PFSK-1 (cell line): Measurements from ENCODE around the gene NIPA2.

Experiments used
- FOXP2 ChIP-seq: optimal IDR thresholded peaks from 2 replicates; pipeline ENCODE3; 2011; ENCODE audit warnings: borderline replicate concordance, control low read depth, inconsistent platforms; ENCODE audit not compliant: insufficient read depth; ENCODE audit errors: extremely low read length, extremely low read depth
- POLR2AphosphoS5 ChIP-seq: IDR thresholded peaks from 2 replicates; pipeline ENCODE4 v1.6.1; 2012; ENCODE audit warnings: low read depth, mild to moderate bottlenecking, control low read depth, low read length, moderate library complexity
- SIN3A ChIP-seq: IDR thresholded peaks from 2 replicates; pipeline ENCODE4 v1.6.1; 2012; ENCODE audit warnings: mild to moderate bottlenecking, low read length, moderate library complexity, borderline replicate concordance; ENCODE audit not compliant: insufficient read depth
- TAF1 ChIP-seq: IDR thresholded peaks from 2 replicates; pipeline ENCODE4 v1.6.1; 2012; ENCODE audit warnings: low read length, control low read depth, borderline replicate concordance; ENCODE audit not compliant: insufficient read depth
- TF ChIP-seq, protein P1 (sequence below), 2 experiments: IDR thresholded peaks; 2 replicates each; pipeline versions ENCODE4 v1.6.1 to v1.8.0; 2011 to 2012; ENCODE audit warnings: low read depth in 2 of 2, low read length in 2 of 2, control low read depth in 1 of 2, inconsistent platforms in 1 of 2, mild to moderate bottlenecking in 1 of 2, moderate library complexity in 1 of 2; ENCODE audit not compliant: insufficient read depth in 1 of 2

The NIPA2 gene

DNA sequence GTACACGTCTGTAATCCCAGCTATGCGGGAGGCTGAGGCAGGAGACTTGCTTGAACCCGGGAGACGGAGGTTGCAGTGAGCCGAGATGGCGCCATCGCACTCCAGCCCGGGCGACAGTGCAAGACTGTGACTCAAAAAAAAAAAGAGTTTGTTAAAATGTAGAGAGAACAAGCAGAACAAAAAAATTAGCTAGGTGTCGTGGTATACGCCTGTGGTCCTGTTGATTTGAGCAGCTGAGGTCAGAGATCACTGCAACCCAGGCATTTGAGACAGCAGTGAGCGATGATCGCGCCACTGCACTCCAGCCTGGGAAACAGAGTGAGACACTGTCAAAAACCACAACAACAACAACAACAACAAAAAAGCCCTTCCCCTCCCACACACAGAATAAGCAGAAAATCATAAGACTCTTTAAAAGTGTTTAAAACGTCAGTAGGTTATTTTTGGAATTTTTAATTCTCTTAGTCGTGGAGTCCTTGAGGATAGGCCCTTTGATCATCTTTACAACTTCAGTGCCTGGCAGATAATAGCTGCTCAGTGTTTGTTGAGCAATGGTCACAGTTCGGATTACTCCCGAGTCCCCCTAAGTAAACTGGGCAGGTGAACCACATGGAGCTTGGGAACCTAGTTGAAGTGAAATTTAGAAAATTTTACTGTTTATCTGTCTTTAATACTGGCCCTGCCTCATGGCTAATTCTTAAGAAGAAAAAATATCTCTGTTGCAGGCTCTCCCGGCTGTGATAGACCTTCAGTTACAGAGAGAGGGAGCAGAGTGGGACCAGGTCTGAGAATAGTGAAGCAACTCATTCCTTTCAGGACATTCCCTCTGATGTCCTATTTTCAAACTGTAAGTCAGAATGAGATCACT, 6.2 kb downstream of the NIPA2 start:
- TF ChIP-seq SIN3A (no peak), FOXP2 (no peak), TAF1 (no peak), POLR2AphosphoS5 (no peak)
- TF ChIP-seq, protein P1, sequence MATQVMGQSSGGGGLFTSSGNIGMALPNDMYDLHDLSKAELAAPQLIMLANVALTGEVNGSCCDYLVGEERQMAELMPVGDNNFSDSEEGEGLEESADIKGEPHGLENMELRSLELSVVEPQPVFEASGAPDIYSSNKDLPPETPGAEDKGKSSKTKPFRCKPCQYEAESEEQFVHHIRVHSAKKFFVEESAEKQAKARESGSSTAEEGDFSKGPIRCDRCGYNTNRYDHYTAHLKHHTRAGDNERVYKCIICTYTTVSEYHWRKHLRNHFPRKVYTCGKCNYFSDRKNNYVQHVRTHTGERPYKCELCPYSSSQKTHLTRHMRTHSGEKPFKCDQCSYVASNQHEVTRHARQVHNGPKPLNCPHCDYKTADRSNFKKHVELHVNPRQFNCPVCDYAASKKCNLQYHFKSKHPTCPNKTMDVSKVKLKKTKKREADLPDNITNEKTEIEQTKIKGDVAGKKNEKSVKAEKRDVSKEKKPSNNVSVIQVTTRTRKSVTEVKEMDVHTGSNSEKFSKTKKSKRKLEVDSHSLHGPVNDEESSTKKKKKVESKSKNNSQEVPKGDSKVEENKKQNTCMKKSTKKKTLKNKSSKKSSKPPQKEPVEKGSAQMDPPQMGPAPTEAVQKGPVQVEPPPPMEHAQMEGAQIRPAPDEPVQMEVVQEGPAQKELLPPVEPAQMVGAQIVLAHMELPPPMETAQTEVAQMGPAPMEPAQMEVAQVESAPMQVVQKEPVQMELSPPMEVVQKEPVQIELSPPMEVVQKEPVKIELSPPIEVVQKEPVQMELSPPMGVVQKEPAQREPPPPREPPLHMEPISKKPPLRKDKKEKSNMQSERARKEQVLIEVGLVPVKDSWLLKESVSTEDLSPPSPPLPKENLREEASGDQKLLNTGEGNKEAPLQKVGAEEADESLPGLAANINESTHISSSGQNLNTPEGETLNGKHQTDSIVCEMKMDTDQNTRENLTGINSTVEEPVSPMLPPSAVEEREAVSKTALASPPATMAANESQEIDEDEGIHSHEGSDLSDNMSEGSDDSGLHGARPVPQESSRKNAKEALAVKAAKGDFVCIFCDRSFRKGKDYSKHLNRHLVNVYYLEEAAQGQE (IDR thresholded peaks at IDR 0.05; ENCODE audit: insufficient read depth in 1 of 2, low read depth in 2 of 2, low read length in 2 of 2), result no peak

DNA sequence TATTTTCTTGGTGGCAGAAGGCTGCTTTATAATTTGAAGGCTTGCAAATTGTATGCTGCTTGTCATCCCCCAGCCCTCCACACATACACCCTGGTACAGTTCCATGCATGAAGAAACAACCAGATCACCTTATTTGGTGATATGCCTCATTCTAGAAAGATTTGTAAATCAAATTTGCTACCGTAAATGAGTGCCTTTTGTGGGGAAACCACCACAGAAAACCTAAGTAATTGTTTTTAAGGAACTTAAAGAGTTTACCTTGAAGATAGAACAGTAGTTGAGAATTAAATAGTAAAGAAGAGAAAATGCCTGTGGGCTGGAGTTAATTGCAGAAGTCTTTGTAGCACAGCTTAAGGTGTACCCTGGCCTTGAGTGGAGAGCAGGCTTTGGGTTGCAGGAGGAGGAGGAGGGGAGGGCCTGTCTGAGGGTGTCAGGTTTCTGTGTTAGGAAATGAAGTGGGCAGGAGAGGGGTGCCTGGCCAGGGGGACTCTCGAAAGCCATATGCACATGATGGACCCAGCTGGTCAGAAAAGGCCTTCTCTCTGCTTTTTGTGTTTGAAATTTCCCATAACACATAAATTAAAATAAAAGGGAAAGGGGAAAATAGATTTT, 6.9 kb downstream of the NIPA2 start:
- TF ChIP-seq POLR2AphosphoS5 (no peak), SIN3A (no peak), TAF1 (no peak), FOXP2 (no peak)
- TF ChIP-seq, protein P1 (IDR thresholded peaks at IDR 0.05; ENCODE audit: insufficient read depth in 1 of 2, low read depth in 2 of 2, low read length in 2 of 2), result no peak

- TF ChIP-seq SIN3A (no peak), POLR2AphosphoS5 (no peak), FOXP2 (no peak), TAF1 (no peak)
- TF ChIP-seq, protein P1 (IDR thresholded peaks at IDR 0.05; ENCODE audit: insufficient read depth in 1 of 2, low read depth in 2 of 2, low read length in 2 of 2), result no peak
These were observed 7.6 kb downstream of the NIPA2 start for GRCh38 chr15:22846073-22846472.

- TF ChIP-seq TAF1, result no peak
- TF ChIP-seq, protein P1 (IDR thresholded peaks at IDR 0.05; ENCODE audit: insufficient read depth in 1 of 2, low read depth in 2 of 2, low read length in 2 of 2), result no peak
- TF ChIP-seq FOXP2, result no peak
- no peak for TF ChIP-seq SIN3A
- no peak for TF ChIP-seq POLR2AphosphoS5
These were observed 11.6 kb downstream of the NIPA2 start for GRCh38 chr15:22850055-22850454.
